Mesendoderm (in vitro differentiated cells): ENCODE measurements around the gene SFMBT2.
A peak's percentile ranks its signal among the peaks of the same experiment; 100 is the strongest.
"Not testable (repeated sequence)": the region's sequence is repeated elsewhere in the genome, so short reads cannot be mapped to it uniquely, and the experiment has no call there.

Experiments used
- DNase-seq: peaks from one replicate; pipeline ENCODE4 v3.0.0; 2013
- H2AK5ac ChIP-seq: 2 replicates; pipeline ENCODE4 v1.6.1; 2013; ENCODE audit warnings: low read length, inconsistent platforms
- H2BK120ac ChIP-seq: 2 replicates; pipeline ENCODE4 v1.6.1; 2013; ENCODE audit warnings: low read depth, mild to moderate bottlenecking, low read length, moderate library complexity, mixed read lengths
- H2BK15ac ChIP-seq: replicated peaks from 2 replicates; pipeline ENCODE4 v1.6.1; 2013; ENCODE audit warnings: low read depth, mild to moderate bottlenecking, moderate library complexity
- H2BK5ac ChIP-seq: 2 replicates; pipeline ENCODE4 v1.6.1; 2013; ENCODE audit warnings: low read length, inconsistent platforms
- H3K18ac ChIP-seq: 2 replicates; pipeline ENCODE4 v1.6.1; 2013; ENCODE audit warnings: mild to moderate bottlenecking, low read length, mixed read lengths
- H3K23ac ChIP-seq: one replicate; pipeline ENCODE4 v1.6.1; 2013; ENCODE audit warnings: low read length
- H3K27ac ChIP-seq: 2 replicates; pipeline ENCODE4 v1.5.1; 2013; ENCODE audit warnings: low read depth, mild to moderate bottlenecking, inconsistent platforms, low read length, moderate library complexity
- H3K27me3 ChIP-seq: 2 replicates; pipeline ENCODE4 v1.6.1; 2013; ENCODE audit warnings: low read length, control low read depth, mild to moderate bottlenecking, inconsistent platforms; ENCODE audit not compliant: insufficient read depth, poor library complexity
- H3K36me3 ChIP-seq: 2 replicates; pipeline ENCODE4 v1.6.1; 2013; ENCODE audit warnings: low read length, inconsistent platforms; ENCODE audit not compliant: control insufficient read depth, insufficient read depth
- H3K4ac ChIP-seq: one replicate; pipeline ENCODE4 v1.6.1; 2013; ENCODE audit warnings: low read depth, mild to moderate bottlenecking, low read length, moderate library complexity
- H3K4me1 ChIP-seq: 2 replicates; pipeline ENCODE4 v1.6.1; 2013; ENCODE audit warnings: low read depth, low read length, inconsistent platforms; ENCODE audit not compliant: control insufficient read depth
- H3K4me2 ChIP-seq: 2 replicates; pipeline ENCODE4 v1.6.1; 2013; ENCODE audit warnings: low read length
- H3K4me3 ChIP-seq: 2 replicates; pipeline ENCODE4 v1.5.1; 2013; ENCODE audit warnings: mild to moderate bottlenecking, low read length
- H3K56ac ChIP-seq: one replicate; pipeline ENCODE4 v1.6.1; 2013; ENCODE audit warnings: low read length
- H3K79me1 ChIP-seq: 2 replicates; pipeline ENCODE4 v1.6.1; 2013; ENCODE audit warnings: low read length, inconsistent platforms
- H3K79me2 ChIP-seq: 2 replicates; pipeline ENCODE4 v1.6.1; 2013; ENCODE audit warnings: mild to moderate bottlenecking, low read length; ENCODE audit not compliant: control insufficient read depth, insufficient read depth
- H3K9ac ChIP-seq: 2 replicates; pipeline ENCODE4 v1.6.1; 2013; ENCODE audit warnings: low read length, inconsistent platforms
- H4K5ac ChIP-seq: one replicate; pipeline ENCODE4 v1.6.1; 2013; ENCODE audit warnings: low read length
- H4K8ac ChIP-seq: one replicate; pipeline ENCODE4 v1.6.1; 2013; ENCODE audit warnings: low read depth, mild to moderate bottlenecking, control low read depth, low read length, moderate library complexity
- WGBS: extraction: QIAGEN DNeasy Blood & Tissue Kit; methylation state at CpG from one replicate; pipeline ENCODE4 v1.1.7; 2013; ENCODE audit warnings: low lambda C conversion rate, missing lambda C conversion rate; ENCODE audit not compliant: insufficient coverage; ENCODE audit errors: extremely low coverage; 5-methylcytosine and 5-hydroxymethylcytosine counted together

The SFMBT2 gene

GRCh38 chr10:7218968-7219367 lies 191.9 kb downstream of the SFMBT2 start:
- Histone ChIP-seq H2AK5ac (no peak overlapping the region), H3K4me2 (no peak overlapping the region), H3K27ac (no peak overlapping the region), H2BK5ac (no peak overlapping the region), H3K56ac (no peak overlapping the region), H3K36me3 (no peaks in the 10 kb centered on the region), H4K5ac (no peak overlapping the region), H3K4ac (no peak overlapping the region), H3K4me3 (no peak overlapping the region), H3K9ac (no peak overlapping the region), H3K4me1 (no peaks in the 10 kb centered on the region), H3K23ac (no peak overlapping the region), H3K18ac (no peak overlapping the region), H3K79me2 (no peaks in the 10 kb centered on the region), H3K79me1 (no peaks in the 10 kb centered on the region), H3K27me3 (no peaks in the 10 kb centered on the region), H2BK120ac (no peak overlapping the region), H4K8ac (no peak overlapping the region), H2BK15ac (no peak overlapping the region)
- WGBS: no CpG with 5 or more reads among the region's 3 CpGs
- peak; percentile 57 for DNase-seq

- H4K8ac ChIP-seq, H4K5ac ChIP-seq, H3K9ac ChIP-seq, H2BK120ac ChIP-seq, DNase-seq, H3K56ac ChIP-seq, H3K4me2 ChIP-seq, H3K23ac ChIP-seq, H3K4ac ChIP-seq, H2AK5ac ChIP-seq, H3K79me1 ChIP-seq, H2BK5ac ChIP-seq, H3K36me3 ChIP-seq, H3K27me3 ChIP-seq, H2BK15ac ChIP-seq, H3K18ac ChIP-seq, H3K79me2 ChIP-seq, H3K4me1 ChIP-seq, H3K4me3 ChIP-seq, H3K27ac ChIP-seq: not testable (repeated sequence)
- WGBS: no CpG with 5 or more reads among the region's 3 CpGs
Observed at GRCh38 chr10:7212696-7213095, 198.1 kb downstream of the SFMBT2 start.

- H3K4me1 ChIP-seq: no peaks in the 10 kb centered on the region
- no peaks in the 10 kb centered on the region for H3K79me2 ChIP-seq
- no peak overlapping the region for H4K8ac ChIP-seq
- H3K23ac ChIP-seq: no peak overlapping the region
- no peaks in the 10 kb centered on the region for H3K79me1 ChIP-seq
- H2AK5ac ChIP-seq: no peak overlapping the region
- H3K4me3 ChIP-seq: no peak overlapping the region
- no peak overlapping the region for H2BK15ac ChIP-seq
- no peak overlapping the region for H3K56ac ChIP-seq
- H3K36me3 ChIP-seq: no peaks in the 10 kb centered on the region
- no peak overlapping the region for H3K9ac ChIP-seq
- no peak overlapping the region for H4K5ac ChIP-seq
- no peak overlapping the region for H2BK120ac ChIP-seq
- DNase-seq: no peak
- H3K4ac ChIP-seq: no peak overlapping the region
- WGBS: no CpG with 5 or more reads among the region's 9 CpGs
- no peak overlapping the region for H2BK5ac ChIP-seq
- H3K27ac ChIP-seq: no peak overlapping the region
- H3K18ac ChIP-seq: no peak overlapping the region
- H3K4me2 ChIP-seq: no peak overlapping the region
- no peaks in the 10 kb centered on the region for H3K27me3 ChIP-seq
Observed at GRCh38 chr10:7211857-7212577, 198.8 kb downstream of the SFMBT2 start.

- H4K5ac ChIP-seq: no peak overlapping the region
- WGBS: no CpG with 5 or more reads among the region's 10 CpGs
- H3K79me2 ChIP-seq: no peaks in the 10 kb centered on the region
- no peaks in the 10 kb centered on the region for H3K4me1 ChIP-seq
- H2BK5ac ChIP-seq: no peak overlapping the region
- no peak overlapping the region for H2BK120ac ChIP-seq
- no peak overlapping the region for H3K4me2 ChIP-seq
- no peak overlapping the region for H2BK15ac ChIP-seq
- H3K27ac ChIP-seq: no peak overlapping the region
- H3K18ac ChIP-seq: no peak overlapping the region
- no peak overlapping the region for H3K4ac ChIP-seq
- DNase-seq: no peak
- H3K9ac ChIP-seq: no peak overlapping the region
- no peak overlapping the region for H2AK5ac ChIP-seq
- no peak overlapping the region for H3K23ac ChIP-seq
- H3K4me3 ChIP-seq: no peak overlapping the region
- H3K56ac ChIP-seq: no peak overlapping the region
- no peak overlapping the region for H4K8ac ChIP-seq
- H3K27me3 ChIP-seq: no peaks in the 10 kb centered on the region
- no peaks in the 10 kb centered on the region for H3K79me1 ChIP-seq
- H3K36me3 ChIP-seq: no peaks in the 10 kb centered on the region
Observed at GRCh38 chr10:7210516-7210915, 200.3 kb downstream of the SFMBT2 start.

DNA sequence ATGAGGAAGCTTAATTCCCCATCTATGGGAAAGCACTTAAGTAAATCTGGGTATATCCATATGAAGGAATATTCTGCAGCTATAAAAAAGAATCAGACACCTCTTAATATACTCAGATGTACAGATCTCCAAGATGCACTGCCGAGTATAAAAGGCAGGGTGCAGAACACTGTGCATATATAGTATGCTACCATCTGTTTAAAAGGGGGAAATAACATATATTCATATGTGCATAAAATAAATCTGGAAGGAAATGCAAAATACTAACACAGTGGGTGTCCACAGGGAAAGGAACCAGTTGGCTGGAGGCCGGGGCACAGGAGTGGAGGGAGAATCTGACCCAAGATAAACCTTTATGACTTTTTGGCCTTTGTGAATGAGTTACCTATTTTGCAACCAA lies 201.4 kb downstream of the SFMBT2 start:
- no peak overlapping the region for H2BK15ac ChIP-seq
- WGBS: no CpG with 5 or more reads among the region's 2 CpGs
- H4K8ac ChIP-seq: no peak overlapping the region

More for the DNA sequence above, 201.4 kb downstream of the SFMBT2 start:
- Histone ChIP-seq H3K79me2 (no peaks in the 10 kb centered on the region), H2AK5ac (no peak overlapping the region), H3K4me3 (no peak overlapping the region), H2BK120ac (no peak overlapping the region), H3K36me3 (no peaks in the 10 kb centered on the region), H3K4me2 (no peak overlapping the region), H2BK5ac (no peak overlapping the region), H3K4ac (no peak overlapping the region), H4K5ac (no peak overlapping the region), H3K9ac (no peak overlapping the region), H3K56ac (no peak overlapping the region), H3K18ac (no peak overlapping the region), H3K79me1 (no peaks in the 10 kb centered on the region), H3K27me3 (no peaks in the 10 kb centered on the region), H3K27ac (no peak overlapping the region), H3K4me1 (no peaks in the 10 kb centered on the region), H3K23ac (no peak overlapping the region)
- DNase-seq: no peak
